ENCODE data around the gene PCK2.

PCK2 gene

DNA sequence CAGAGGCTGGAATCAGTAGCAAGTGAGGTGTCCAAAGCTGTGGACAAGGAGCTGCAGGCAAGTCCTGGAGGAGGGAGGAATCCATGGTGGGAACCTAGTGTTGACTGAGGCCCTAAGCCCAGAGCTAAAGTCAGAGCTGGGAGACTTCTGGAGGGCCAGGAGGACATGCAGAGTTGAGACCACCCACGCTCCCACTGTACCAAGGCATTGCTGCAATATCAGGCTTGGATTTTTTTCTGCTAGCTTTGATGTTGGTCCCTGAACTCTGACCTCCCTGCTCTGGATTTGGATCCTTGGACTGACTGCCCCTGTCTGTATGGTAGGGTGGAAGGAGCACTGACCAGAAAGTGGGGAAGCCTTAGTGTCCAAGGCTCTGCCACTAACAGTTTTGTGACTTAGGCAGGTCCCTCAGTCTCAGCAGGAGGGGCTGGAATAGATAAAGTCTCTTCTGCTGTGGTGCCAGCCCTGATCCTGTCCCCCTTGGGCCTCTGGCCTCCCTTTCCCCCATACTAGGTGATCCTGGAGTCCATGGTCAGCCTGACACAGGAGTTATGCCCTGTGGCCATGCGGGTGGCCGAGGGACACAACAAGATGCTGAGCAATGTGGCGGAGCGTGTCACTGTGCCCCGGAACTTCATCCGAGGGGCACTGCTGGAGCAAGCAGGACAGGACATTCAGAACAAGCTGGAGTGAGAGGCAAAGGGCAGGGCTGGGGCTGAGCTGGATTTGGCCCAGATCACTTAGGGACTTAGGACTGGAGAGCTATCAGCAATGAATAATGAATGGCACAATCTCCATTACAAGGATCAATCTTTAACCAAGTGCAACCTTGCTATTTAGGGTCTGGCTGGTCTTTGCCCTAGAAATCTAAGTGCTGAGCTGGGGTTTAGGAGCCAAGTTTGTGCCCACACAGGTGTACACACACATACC lies 32.9 kb upstream of the PCK2 start:
- DNase-seq (ENCODE audit: low read depth): no peak

DNA sequence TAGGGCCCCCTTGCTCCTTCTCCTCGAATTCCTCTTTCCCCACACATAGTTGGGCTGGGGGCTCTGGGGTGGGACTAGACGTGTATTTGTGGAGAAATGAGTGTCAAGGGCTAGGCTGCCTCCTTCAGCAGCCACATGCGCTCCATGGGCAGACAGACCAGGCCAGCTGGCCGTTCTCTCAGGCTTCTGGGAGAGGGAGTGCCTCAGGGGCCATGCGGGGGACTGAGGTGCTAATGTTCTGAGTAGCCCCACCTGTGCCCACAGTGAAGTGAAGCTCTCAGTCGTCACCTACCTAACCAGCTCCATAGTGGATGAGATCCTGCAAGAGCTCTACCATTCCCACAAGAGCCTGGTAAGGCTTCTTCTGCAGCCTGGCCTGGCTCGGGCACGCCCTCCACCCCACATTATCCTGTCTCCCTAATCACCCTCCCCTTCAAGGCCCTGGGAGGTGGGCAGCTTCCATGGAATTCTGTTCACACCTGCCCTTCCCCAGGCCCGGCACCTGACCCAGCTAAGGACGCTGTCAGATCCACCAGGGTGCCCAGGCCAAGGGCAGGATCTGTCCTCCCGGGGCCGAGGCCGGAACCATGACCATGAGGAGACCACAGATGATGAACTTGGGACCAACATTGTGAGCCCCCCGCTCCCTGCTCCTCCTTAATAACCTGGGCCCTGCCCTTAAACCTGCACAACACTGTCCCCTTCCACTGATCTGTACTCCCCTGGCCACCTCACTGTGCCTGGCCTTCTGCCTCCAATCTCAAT lies 31.7 kb upstream of the PCK2 start:
- DNase-seq (ENCODE audit: low read depth): no peak

DNA sequence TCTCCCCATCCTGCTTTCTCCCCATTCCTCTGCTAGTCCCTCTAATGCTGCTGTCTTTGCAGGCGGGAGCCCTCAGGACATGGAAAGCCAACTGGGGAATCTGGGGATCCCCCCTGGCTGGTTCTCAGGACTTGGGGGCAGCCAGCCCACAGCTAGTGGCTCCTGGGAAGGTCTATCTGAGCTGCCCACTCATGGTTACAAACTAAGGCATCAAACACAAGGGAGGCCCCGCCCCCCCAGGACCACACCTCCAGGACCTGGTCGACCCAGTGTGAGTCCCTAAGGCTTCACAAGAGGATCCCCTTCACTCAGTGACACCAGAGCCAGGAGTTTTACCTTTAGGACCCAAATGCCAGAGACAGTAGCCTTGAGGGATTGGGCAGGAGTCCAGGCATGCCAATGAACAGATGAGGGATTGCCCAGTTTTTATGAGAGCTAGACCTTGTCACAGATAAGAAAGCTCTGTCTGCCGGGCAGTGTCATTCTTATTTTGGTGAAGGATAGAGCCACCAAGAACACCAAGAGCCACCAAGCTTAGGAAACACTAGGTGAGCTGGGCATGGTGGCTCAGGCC lies 30.8 kb upstream of the PCK2 start:
- DNase-seq (ENCODE audit: low read depth): no peak

DNA sequence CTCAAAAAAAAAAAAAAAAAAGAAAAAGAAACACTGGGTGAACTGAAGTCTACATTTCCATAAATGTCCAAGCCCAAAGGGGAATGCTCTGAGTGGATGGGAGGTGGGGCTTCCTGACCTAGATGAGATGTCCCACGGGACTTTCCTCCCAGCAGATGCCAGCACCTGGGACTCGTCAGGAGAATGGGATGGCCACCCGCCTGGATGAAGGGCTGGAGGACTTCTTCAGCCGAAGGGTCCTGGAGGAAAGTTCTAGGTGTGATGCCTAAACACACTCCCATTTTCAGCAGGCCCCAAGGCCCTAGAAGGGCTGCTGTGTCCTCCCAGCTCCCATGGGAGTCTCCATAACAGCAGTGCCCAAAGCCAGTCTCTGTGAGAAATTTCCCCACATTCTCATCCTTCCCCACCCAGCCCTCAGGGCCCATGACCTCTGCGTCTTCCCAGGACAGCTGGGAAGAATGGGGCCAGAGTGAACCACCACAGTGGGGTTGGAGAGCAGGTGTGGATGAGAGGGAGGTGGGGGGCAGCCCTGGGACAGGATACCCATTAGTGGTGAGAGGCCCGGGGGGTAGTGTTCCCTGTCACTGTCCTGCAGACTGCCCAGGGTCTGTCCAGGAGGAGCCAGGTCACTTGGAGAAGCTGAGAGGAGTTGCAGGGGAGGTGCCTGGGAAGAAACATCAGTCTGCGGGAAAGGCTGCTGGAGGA lies 29.9 kb upstream of the PCK2 start:
- no peak for DNase-seq (ENCODE audit: low read depth)

DNA sequence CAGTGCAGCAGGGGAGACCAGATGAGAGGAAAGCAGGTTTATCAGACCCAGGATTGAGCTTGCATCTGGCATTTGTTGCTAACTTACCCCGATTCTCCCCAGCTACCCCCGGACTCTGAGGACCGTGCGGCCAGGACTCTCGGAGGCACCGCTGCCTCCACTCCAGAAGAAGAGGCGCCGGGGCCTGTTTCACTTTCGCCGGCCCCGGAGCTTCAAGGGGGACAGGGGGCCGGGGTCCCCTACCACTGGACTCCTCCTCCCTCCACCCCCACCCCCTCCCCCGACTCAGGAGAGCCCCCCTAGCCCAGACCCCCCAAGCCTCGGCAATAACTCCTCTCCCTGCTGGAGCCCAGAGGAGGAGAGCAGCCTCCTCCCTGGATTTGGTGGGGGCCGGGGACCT lies 29.3 kb upstream of the PCK2 start:
- no peak for DNase-seq (ENCODE audit: low read depth)

DNA sequence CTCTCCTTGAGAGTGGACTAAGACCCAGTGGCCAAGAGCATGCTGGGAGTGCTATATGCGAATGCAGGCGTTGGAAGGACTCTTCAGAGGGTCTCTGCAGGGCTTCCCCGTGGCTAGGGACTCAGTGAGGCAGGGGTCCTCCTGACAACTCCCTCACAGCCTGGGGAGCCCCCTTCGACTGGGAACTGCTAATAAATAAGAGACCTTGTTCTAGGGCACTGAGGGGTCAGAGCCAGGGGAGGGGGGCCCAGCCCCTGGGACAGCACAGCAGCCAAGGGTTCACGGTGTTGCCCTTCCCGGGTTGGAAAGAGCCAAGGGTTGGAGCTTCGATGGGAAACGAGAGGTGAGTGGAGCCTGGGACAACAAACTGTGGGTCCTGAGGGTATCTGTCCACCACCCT lies 28.7 kb upstream of the PCK2 start:
- DNase-seq (ENCODE audit: low read depth): no peak

DNA sequence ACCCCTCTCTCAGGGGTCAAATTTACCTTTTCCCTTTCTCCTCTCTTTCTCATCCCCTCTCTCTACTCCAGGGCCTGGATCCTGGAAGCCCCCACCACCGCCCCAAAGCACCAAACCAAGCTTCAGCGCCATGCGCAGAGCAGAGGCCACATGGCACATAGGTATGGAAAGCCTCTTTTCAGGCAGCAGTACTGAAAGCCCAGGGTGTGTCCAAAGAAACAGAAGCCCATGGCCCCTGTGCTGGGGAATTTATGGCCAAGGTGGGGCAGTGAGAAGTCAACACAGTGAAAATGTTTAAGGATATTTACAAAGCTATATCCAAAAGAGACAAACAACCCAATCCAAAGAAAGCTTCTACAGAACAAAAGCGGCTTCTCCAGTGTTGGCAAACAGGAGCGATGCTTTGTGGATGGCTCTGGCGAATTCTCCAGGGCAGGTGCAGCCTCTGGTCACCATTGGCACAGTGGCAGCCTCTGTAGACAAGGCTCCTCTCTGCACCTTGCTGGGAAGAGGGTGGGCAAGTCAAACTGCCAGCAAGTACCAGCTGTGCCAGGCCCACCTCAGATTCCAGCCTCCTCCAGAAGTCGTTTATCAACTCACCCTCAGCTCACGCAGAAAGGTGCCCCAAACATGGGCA lies 27.5 kb upstream of the PCK2 start:
- DNase-seq (ENCODE audit: low read depth): no peak

DNA sequence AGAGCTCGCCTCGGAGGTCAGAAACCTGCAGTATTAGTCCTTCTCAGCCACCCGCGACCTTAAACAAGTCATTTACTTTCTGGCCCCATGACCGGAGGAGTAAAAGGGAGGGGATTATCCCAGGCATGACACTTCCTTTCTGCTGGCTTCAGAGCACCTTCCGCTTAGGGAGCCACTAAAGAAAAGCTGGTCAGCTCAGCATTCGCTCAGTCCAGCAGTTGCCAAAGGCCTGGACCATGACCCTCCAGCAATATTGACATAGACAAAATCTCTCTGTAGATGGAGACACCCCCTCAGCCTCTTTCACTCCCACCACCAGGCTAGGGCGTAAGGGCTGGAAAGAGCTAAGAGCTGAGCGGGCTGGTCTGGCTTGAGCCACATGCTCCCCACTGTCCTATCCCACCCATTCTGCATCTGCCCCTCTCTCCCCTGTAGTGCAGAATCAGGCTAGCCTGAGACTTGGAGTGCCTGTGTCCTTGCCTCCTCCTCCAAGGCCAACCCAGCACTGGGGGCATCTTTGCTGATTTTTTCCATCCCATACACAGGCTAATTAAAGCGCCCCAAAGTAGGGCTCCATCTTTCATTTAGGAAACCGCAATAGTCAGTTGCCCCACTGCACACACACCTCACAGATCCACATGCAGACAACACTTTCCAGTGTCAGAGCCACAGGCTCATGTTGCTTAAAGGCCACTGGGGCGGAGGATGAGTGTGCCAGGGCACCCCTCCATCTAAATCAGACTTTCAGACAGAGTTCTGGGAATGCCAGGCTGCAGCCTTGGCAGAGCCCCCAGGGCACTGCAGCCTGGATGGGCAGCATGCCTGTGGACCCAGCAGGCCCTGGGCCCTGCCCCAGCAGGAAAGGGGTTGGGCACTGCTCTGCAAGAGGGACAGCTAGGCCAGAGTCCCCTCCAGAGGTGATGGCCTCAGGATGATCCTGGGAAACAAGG lies 26.7 kb upstream of the PCK2 start:
- no peak for DNase-seq (ENCODE audit: low read depth)

DNA sequence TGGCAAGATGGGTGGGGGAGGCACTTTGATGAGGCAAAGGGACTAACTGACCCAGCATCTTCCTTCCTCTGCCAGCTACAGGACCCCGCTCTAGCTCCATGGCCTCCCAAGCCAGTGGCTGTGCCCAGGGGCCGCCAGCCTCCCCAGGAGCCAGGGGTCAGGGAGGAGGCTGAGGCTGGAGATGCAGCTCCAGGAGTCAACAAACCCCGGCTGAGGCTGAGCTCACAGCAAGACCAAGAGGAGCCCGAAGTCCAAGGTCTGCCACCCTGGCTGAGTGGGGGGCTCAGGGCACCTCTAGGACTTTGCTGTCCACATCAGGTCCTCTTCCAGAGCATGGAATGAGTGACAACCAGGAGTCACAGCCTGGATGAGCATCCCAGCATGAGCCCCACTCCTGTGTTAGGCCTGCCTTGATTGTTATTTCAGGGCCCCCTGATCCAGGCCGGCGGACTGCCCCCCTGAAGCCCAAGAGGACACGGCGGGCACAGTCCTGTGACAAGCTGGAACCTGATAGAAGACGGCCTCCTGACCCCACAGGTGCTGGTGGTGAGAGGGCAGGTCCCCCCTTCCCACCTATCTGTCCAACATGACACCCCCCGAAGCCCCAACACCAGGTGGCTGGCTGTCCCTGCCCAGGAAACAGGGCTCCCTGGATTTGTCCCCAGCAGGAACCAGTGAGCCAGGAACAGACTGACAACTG lies 25.2 kb upstream of the PCK2 start:
- no peak for DNase-seq (ENCODE audit: low read depth)

DNA sequence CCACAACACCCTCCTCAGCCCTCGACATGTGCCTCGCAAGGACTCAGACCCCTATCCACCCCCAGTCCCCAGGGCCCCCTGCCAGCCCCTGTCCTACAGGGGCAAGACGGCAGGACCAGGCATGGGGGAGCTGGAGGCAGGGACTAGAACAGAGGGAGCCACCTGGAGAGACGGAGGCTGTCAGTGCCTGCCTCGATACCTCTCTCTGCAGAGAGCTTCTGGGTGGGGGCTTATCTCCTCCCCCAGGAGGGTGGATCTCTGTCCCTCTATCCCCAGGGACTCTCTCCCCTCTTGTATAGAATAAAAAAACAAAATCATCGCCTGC lies 24.7 kb upstream of the PCK2 start:
- no peak for DNase-seq (ENCODE audit: low read depth)

DNA sequence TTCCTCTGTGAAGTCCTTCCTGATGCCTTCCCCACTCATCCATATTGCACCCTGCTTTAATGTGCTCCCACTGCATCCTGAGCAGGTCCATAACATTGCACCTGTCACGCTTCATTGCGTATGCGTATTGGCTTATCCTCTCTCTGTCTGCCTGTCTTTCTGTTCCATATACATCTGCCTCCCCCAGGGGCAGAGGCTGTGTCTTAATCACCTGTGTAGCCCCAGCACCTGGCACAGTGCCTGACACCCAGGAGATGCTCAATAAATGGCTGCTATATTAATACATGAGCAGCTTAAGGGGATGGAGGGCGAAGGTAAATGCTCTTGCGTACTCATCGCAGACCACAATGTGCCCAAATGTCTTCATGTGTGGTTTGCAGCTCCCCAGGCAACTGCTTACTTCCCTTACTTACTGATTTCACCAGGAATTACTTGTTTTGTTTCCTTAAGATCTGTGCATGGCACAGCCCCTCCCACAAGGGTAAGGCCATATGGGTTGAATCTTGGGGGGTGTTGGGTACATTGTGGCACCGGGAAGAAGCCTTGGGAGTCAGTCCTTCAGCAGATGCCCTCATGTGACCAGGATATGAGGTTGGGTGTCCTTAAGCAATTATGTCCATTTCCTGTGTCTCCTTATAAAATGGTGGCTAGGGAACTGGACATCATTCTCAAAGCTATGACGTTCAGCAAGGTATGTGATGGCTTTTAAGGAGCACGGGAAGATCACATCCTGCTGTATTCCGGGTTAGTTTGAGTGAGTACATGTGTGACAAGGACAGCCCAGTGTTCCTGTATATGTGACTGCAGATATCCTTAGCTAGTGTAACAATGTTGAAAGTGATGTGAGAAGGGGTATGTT lies 23.6 kb upstream of the PCK2 start:
- no peak for DNase-seq (ENCODE audit: low read depth)

DNA sequence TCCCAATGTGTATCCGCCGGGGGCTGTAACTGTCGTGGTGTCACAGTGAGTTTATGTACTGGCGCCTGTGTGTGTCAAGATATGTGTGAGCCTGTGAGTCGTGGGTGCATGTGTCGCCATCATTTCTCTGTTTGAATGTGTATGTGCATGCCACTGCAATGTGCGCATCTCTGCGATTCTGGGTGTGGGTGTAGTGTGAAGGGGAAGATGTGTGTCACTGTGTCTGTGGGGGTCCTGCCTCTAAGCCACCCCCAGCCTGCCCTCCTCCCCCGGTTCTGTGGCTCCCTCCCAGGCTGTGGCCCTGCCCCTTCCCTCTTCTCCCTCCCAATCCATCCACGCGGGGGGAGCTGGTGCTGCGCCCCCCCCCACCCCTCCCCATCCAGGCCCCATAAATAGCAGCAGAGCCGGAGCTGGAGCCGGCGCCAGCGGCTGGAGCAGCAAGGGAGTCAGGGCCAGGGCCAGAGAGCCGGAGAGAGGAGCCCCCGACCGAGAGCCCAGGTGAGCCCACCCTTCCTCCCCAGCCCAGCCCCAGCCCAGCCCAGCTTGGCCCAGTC lies 22.9 kb upstream of the PCK2 start, which contains the start of gene CPNE6:
CPNE6 (plus strand) TSS at position 419 of the 554 bp plus-strand sequence. CDS start 1,375 bp downstream, outside the sequence.
- no peak for DNase-seq (ENCODE audit: low read depth)

DNA sequence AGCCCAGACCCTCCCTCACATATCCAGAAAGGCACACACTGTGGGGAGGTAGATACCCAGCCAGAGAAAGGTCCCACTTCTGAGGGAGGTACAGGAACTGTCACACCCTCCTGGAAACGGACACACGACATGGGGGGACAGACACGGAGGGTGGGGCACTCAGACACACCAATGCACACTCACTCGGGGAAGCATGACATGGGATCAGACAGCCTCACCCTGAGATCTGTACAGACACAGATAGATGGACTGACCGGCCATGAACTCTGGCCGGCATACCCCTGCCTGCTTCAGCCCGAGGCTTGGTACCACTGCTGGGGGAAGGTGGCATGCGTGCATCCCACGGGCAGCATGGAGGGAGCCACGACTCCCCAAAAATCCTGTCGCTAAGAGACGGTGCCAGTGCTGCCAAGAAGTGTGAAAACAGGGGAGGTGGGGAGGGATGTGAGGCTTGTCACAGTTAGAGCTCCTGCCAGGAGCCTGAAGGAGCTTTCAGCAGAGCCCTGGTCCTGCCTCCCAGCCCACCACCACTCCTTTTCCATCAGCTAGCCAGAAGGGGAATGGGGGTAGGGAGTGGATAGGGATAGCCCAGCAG lies 22.2 kb upstream of the PCK2 start:
- DNase-seq (ENCODE audit: low read depth): no peak

DNA sequence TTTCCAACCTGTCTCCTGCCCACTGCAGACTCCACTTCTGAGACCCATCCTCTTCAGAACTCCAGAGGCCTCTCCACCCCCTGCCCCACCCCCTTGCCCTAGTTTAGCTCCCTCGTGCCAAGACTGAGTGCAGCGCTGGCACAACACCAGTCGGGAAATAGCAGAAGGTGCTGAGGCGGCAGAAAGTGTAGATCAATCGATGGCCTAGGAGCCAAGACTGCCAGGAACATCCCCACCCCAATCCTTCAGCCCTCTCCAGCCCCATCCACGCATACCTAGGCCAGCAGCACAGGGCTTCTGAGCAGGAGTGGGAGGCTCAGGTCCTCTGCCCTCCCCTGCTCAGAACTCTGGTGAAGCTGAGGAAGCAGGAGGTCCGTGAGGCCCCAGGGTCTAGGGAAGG lies 21.7 kb upstream of the PCK2 start:
- DNase-seq (ENCODE audit: low read depth): no peak

DNA sequence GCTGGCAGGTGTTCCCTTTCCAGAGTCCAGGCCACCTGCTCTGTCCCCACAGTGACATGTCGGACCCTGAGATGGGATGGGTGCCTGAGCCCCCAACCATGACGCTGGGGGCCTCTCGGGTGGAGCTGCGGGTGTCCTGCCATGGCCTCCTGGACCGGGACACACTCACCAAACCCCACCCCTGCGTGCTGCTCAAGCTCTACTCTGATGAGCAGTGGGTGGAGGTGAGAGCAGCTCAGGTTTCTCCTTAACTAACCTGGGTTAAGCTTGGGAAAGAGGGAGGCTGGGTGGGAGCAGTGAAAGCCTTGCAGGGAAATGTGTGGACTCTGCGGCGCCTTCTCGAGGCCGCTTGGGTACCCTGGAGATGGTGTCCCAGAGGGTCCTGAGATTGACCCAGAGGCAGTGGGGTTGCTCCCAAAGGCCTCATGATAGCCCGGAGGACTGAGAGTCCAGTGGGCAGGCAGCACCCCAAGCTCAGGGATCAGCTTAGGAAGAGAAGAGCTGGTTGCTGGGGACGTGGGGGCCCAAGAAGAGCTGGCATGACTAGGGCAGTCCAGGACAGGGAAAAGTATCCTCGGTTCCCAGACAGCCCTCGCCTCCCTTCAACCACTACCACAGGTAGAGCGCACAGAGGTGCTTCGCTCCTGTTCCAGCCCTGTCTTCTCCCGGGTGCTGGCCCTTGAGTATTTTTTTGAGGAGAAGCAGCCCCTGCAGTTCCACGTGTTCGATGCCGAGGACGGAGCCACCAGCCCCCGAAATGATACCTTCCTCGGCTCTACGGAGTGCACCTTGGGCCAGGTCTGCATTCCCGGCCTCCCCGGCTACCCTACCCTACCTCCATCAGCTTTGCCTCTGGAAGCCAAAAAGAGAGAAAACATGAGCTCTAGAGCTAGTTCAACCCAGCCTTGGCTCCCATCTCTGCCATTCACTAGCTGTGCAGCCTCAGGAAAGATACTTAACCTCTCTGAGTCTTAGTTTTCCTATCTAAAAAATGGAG lies 20.9 kb upstream of the PCK2 start:
- no peak for DNase-seq (ENCODE audit: low read depth)

DNA sequence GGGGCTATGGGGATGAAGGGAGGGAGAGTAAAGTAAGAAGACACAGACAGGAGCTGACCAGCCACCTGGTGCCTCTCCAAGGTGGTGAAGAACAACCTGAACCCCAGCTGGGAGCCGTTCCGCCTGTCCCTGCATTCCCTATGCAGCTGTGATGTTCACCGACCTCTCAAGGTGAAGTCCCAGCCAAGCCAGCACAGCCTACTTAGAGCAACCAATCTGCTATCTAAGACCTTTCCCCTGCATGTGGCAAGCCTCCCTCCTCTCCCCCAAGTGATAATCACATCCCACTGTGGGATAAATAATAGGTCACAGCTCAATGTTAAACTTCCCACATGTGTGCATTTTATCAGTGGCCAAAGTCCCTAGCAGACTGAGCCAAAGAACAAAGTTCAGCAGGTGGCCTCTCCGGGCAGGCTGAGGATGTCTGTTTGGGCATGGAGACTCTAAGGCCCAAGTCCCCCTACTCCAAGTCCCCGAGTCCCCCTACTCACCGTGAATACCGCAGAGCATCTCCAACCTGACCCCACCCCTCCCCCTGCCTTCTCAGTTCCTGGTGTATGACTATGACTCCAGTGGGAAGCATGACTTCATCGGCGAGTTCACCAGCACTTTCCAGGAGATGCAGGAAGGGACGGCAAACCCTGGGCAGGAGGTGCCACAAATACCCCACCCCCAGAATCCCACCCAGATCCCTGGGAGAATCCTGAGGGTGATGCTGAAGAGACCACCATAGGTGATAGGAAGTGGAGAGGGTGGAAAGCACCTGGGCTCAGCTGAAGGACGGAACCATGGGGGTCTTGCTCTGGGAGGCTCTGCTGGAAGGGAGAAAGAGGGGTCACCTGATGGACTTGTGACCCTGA lies 19.3 kb upstream of the PCK2 start:
- DNase-seq (ENCODE audit: low read depth): no peak
